HG03342 (cell line): ENCODE measurements around the gene OR5B21.
A peak's percentile ranks its signal among the peaks of the same experiment; 100 is the strongest.

Experiments
- ATAC-seq: cut with Tn5 transposase; IDR thresholded peaks from one replicate; pipeline ENCODE4 v1.9.1; 2021; ENCODE audit warnings: mild to moderate bottlenecking, moderate library complexity; ENCODE audit not compliant: unreplicated experiment

The OR5B21 gene

DNA sequence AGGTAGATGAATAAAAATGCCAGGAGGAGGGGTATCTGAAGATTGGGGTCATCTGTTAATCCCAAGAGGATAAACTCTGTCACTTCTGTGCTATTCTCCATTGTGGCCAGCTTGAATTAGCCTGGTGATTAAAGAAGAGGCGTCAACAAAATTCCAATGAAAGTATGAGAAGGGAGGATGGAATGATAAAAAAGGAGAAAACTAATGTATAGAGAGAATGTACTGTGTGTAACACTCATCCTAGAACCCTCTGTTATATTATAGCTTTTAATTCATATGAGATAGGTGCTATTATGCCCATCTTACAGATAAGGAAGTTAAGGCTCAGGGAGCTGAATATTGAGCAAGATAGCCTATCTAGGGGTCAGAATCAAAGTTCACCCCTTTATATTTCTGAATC lies at the start of gene OR5B21:
Gene OR5B21 (minus strand): TSS at position 101 of the 400 bp plus-strand sequence. CDS start 0 bp downstream, at position 101.
- ATAC-seq, result no peak

DNA sequence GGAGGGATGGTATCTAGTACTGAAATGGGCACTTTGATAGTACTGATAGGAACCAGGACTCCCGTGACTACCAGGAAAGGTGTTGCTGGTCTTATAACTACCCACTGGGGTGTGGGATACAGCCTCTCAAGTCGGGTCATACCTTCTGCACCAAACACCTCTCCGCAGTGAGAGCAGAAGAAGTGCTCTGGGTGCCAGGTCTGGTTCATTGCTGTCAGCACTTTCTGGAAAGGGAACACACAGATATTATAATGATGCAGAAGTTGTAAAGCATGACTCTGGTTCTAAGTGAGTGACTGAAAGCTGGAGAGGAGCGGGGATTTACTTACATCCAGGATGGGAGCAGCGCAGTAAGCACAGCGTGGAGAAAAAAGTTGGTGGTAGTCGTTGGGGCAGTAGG lies 41.7 kb upstream of the OR5B21 start:
- no peak for ATAC-seq

DNA sequence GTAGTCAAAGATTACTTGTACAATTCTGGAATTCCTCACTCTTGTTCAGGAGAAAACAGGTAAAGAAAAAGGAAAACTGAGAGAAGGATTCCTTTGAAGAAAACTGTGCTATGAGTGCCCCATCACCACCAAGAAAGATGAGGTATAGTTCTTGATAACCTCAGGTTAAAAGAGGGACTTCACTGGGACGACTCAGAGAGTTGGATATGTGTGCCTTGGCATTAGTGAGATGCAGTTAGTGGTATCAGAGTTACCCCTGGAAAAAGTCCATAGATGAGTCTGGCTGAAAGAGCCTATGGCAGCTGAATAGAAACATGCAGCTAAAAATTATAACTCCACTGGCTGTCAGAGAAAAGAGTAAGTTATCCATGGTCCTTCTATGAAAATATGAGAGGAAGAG lies 38.9 kb upstream of the OR5B21 start:
- no peak for ATAC-seq

DNA sequence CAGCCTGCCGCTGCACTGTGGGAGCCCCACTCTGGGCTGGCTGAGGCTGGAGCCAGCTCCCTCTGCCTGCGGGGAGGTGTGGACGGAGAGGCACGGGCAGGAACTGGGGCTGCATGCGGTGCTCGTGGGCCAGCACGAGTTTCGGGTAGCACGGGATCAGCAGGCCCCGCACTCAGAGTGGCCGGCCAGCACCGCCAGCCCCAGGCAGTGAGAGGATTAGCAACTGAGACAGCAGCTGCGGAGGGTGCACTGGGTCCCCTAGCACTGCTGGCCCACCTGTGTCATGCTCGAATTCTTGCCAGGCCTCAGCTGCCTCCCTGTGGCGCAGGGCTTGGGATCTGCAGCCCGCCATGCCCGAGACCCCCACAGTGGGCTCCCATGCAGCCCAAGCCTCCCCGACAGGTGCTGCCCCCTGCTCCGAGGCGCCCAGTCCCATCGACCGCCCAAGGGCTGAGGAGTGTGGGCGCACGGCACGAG lies 24.0 kb upstream of the OR5B21 start:
- no peak for ATAC-seq

DNA sequence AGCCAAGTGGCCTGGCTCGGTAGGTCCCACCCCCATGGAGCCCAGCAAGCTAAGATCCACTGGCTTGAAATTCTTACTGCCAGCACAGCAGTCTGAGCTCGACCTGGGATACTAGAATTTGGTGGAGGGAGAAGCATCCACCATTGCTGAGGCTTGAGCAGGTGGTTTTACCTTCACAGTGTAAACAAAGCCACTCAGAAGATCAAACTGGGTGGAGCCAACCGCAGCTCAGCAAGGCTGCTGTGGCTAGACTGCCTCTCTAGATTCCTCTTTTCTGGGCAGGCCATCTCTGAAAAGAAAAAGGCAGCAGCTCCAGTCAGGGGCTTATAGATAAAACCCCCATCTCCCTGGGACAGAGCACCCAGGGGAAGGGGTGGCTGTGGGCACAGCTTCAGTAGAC lies 22.3 kb upstream of the OR5B21 start:
- no peak for ATAC-seq

DNA sequence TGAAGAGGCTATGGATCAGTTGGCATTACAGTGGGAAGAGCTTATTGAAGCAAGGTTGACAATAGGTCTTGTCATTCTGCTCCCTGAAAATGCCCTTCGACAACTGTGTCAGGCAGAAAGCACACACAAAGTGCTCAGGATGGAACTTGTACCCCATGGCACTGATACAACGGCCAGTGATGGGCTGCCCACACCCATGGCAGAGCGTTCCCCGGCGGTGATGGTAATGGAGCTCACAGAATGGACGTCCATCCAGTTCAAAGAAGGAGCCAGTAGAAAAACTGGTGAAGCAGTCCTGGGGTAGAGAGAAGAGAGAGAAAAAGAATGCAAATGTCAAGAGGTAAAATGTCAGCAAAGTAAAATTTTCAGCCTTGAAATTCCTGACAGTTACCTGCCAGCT lies 19.5 kb upstream of the OR5B21 start:
- ATAC-seq, result no peak

DNA sequence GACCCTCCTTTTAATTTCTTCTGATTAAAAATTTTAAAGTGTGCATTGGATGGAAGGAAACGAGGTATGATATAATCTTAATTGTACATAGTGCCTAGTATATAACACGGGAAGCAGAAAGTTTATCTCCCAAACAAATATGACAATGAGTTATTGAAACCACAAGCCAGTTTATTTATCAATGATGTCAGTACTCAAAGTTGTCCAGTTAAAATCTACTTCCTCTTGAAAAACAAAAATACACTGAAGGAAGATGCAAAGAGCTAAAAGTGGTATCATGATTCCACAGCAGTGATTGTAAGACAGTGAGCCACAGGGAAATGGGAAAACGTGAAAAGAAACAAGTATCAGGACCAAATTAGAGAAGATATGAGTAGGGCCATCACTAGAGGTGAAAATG lies 18.8 kb upstream of the OR5B21 start:
- ATAC-seq, result no peak

DNA sequence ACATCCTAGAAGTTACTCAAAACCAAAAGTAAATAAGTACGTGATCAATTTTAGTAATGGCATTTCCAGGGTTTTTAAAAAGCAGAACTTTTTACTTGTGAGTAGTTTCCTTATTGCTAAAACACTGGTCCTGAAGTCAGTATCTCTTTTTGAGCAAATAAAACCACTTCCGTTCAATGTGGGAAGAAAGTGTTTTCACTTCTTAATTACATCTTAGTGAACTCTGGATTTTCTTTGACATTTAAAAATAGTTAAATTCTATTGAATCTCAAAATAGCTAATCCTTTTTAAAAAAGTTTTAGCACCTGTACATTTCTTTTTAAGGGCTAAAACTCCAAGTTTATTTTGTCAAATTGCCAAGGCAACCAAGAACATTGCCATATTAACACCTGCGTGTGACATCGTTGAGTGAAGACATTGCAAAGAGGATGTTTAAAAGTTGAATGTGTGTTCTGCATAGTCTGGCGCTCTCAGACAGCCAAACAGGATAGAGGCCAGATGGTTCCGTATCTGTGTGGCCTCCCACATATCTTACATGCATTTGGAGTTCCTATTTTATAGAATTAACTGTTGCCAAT lies 17.2 kb upstream of the OR5B21 start:
- ATAC-seq, result peak; percentile 92

DNA sequence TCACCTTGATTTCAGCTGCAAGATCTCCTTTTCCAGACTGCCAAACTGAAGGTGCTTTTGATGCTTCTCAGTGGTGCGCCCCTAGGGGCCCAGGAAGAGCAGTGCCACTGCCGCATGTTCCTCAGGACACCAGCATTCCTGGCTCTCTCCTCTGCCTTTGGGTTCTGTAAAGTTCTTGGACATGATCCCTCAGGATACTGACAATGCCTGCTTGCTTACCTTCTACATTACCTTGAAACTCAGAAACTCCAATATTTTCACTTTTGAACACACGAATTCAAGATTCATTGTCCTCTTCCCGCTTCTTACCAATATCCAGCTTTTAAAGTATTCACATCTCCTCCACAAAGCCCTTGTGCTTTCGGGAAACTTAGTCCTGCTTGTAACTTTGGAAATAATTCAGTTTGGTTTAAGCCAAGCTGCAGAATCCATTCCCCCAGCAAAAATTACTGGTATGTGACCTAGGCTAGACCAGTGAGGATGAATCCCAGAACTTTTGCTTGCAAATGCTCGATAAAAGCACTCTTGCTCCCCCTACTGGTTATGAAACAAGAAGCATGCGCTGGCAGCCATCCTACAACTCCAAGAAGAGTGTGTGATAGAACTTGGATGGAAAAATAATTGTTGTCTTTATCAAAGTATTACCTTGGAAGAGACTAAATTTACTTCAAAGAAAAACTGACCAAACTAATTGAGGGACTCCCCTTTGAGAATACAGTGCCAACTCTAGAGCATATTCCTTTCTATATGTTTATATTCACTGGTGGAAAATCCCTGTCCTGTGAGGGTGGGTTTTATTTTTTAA lies 16.5 kb upstream of the OR5B21 start:
- ATAC-seq, result peak; percentile 30

DNA sequence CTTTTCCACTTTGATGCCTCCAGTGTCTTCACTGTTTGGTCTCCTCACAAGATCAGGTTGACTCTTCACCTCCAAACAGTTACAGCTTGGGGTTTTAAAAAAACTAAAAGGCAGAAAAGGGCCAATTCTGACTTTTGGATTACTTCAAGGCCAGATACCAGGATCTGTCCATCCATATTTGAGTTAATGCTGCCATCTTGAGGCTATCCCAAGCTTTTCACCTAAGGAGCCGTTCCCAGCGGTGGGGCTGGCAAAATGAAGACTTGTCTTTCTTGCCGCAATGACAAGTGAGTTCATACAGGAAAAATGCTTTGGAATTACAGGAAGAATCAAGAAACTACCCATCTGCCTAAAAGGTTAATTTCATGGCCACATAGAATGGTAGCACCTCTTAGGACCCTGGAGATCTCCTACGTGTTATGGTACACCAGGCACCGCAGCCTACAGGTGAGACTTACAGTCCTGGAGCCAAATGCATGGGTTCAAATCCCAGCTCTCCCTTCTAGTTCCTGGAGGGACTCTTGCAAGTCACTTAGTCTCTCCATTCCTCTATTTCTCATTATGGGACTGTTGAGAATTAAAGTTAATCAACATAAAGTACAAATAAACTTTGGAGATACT lies 6.0 kb upstream of the OR5B21 start:
- no peak for ATAC-seq

DNA sequence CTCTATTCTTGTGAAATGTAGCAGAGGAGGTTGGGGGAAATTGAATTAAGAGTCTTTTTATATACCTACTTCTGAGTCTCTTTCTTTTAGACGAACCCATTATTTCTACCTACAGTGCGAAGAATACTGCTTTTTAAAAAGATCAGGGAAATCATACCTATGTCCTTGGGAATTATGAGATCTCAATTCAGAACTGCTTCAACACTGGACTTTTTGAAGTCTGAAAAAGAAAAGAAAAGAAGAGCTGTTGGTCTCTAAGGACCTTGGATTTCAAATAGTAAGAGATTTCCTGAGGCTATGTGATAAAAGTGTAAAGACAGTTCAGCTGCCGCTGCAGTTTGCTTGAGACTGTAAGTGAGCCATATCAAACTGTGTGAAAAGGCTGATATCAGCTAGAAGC lies 3.7 kb upstream of the OR5B21 start:
- no peak for ATAC-seq

DNA sequence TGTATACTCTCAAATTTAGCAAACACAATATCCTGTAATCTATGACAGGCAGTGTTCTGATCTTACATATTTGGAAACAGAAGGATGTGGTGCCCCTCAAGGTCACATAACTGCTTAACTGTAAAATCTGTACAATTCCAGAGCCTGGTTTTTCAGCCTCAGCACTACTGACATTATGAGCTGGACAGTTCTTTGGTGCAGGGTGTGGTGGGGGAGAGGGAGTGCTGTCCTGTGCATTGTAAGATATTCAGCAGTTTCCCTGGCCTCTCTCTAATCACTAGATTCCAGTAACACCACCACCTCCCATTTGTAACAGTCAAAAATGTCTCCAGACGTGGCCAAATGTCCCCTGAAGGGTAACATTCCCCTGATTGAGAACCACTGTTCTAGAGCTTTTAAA lies 1.8 kb upstream of the OR5B21 start:
- no peak for ATAC-seq

DNA sequence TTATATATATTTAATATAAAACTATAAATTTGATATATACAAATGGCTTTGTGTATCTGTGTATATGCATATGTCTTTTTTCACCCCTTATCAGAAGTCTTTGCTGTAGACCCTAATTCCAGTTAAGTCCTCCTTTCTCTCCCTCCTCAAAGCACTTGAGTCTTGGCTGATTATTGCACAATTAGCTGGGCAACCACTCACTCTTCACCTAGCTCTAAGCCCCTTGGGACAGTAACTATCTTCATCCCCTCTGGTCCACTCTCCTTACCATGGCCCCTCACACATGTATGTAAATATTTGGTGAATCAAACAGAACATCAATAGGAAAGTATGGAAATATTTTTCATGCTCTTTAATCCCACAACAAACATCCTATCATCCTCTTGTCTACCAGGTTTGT lies 909 bp upstream of the OR5B21 start:
- no peak for ATAC-seq

DNA sequence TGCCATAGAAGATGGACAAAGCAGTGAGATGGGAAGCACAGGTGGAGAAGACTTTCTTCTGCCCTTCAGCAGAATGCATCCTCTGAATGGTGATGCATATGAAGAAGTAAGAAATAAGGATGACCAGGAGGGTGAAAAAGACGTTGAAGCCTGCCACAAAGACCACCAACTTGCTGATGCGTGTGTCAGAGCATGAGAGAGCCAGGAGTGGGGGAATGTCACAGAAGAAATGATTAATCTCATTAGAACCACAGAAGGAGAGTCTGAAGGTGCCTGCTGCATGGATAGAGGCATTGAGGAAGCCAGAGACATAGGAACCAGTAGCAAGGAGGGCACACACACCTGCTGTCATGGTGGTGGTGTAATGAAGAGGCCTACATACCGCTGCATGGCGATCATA lies 550 bp downstream of the OR5B21 start:
- ATAC-seq, result no peak

DNA sequence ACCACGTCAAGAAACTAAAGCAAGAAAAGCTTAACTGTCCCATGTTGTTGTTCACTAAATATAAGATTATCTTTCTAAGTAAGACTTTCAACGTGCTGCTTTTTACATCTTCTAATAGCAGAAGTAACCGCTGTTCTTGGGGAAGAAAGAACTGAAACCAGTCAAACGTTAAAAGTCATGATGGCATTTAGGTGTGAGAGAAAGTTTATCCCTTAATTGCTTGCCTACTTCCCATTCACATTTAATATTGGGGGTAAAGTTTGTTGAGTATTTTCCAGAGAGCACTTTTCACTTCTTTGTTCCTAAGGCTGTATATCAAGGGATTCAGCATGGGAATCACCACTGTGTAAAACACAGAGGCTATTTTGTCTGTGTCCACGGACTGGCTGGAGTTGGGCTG lies 970 bp downstream of the OR5B21 start:
- peak; percentile 35 for ATAC-seq

DNA sequence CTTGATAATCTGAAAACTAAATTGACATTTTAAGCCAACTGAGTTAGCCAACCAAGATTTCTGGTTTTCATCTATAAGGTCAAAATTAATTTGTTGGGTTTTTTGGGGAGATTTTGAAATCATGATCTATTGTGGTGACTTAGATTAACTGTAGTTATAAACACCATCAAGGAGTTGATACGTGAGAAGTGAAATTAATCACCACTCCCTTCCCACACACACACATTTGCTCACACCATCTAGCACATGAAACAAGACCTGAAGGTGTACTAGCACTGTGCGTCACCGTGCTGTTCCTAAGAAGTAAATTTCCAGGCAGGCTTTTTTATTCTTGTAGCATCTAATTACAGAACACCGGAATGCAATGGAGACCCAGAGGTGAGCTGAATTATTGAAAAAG lies 2.1 kb downstream of the OR5B21 start:
- no peak for ATAC-seq

DNA sequence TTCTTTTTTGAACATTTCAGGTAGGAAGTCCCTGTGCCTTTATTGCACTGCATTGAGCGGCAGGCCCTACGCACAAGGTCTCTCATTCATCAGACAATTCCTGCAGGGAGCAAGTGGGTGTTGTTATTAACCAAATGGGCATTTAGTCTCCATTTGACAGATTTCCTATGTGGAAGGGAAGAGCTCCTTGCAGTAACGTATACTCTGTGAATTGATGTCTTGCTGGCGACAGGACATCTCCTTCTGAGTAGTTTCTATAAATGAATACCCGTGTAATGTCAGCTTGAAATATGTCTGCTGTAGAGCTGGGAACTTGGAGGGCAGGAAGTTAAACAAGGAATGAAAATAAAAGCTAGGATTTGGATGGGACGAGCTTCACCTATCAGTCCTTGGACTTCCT lies 3.7 kb downstream of the OR5B21 start:
- ATAC-seq, result no peak

DNA sequence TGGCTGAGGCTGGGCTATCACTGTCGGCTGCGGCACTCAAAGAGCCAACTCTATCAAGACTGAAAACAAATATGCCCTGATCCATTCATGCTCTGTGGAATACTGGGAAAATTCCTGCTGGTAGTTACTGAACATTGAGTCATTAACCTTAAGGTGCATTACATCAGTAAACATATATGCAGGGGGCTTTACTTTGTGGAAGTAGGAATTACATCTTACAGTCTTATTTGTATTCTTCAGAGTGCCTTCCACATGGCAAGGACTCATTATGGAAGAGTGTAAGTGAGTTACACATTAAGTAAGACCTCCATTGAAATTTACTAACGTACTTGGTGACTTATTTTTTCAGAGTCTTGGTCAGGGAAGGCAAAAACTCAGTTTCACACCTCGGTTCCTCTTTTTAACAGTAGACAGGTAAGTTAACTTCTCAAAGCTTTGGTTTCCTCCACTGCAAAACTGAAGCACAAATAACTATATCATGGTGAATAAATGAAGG lies 4.5 kb downstream of the OR5B21 start:
- peak; percentile 97 for ATAC-seq

DNA sequence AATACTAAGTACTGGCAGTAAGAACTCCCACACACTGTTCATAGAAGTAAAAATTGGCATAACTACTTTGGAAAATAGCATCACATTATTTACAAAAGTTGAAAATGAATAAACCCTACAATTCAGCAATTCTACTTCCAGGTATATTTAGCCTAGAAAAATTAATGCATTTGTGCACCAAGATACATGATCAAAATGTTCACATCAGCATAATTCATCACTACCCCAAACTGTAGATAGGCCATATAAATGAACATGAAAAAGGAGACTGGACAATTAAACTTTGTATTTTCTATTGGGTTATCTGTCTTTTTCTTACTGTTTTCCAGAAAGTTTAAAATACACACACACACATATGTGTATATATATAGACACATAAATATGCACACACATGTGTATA lies 5.9 kb downstream of the OR5B21 start:
- ATAC-seq, result no peak

DNA sequence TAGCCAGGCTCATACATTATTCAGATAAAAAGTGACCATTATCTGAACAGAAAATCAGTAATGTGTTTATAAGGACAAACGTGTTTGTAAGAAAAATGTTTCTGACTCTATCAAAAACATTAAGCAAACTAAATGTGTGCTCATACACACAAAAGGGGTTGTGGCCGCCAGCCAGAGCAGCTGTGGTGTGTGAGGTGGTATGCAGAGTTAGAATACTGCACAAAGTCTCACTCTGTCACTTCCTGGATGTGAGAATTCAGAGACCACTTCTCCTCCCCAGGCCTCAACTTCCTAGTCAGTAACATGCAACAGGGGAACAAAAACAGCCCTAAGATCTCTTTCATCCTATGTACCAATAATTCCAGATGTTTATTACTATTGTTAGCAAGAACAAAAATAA lies 9.4 kb downstream of the OR5B21 start:
- ATAC-seq, result no peak

DNA sequence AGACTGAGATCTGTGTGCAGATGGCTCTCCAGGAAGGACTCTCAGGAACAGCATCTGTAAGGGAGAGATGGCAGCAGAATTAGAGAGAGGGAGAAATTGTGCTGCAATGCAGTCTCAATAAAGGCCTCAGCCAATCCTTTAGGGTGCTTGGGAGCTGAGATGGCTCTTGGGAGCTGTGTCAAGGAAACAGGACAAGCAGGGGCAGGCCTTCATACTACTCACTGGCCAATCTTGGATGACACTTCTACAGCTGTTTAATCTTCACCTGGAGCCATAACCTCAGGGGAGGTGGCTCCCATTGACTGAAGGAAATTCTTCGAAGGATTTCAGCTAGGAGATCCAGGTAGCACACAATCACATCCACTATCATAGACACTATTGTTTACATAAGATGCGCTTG lies 10.0 kb downstream of the OR5B21 start:
- no peak for ATAC-seq

DNA sequence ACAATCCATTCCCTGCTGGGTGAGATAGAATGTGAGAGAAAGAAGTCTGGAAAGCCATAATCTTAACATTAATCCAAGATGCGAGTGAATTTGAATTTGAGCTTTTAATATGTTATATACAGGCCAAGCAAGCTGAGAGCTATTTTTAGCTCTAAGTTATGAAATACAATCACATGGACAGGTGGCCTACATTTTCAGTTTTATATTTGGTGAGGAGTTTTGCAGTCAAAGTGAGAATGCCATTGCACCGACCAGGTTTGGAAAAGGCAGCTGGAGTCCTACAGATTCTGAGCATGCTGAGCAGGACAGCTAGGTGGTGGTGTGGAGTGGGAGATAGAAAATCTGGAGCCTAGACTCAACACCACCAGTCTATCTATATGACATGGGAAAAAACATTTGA lies 12.0 kb downstream of the OR5B21 start:
- peak; percentile 49 for ATAC-seq
